Trophoblast cell (in vitro differentiated cells and primary cell): ENCODE data around the gene CBFA2T3.

Experiments
- DNase-seq, 2 donors: peaks; one replicate each; pipeline ENCODE4 v3.0.0-alpha.2; 2016
- H2AFZ ChIP-seq: 2 replicates; pipeline ENCODE4 v1.6.1; 2013; ENCODE audit warnings: low read length, moderate library complexity, mild to moderate bottlenecking; ENCODE audit not compliant: insufficient read depth, poor library complexity
- H2AK5ac ChIP-seq: 2 replicates; pipeline ENCODE4 v1.6.1; 2013; ENCODE audit warnings: mild to moderate bottlenecking, low read length
- H2BK120ac ChIP-seq: 2 replicates; pipeline ENCODE4 v1.6.1; 2013; ENCODE audit warnings: low read length, mild to moderate bottlenecking, moderate library complexity; ENCODE audit not compliant: insufficient read depth, poor library complexity
- H2BK12ac ChIP-seq: 2 replicates; pipeline ENCODE4 v1.6.1; 2013; ENCODE audit warnings: mild to moderate bottlenecking, low read length, moderate library complexity
- H2BK5ac ChIP-seq: 2 replicates; pipeline ENCODE4 v1.6.1; 2013; ENCODE audit warnings: low read length, low read depth, moderate library complexity, mild to moderate bottlenecking; ENCODE audit not compliant: poor library complexity
- H3K14ac ChIP-seq: 2 replicates; pipeline ENCODE4 v1.6.1; 2013; ENCODE audit warnings: mild to moderate bottlenecking, low read length
- H3K18ac ChIP-seq: 2 replicates; pipeline ENCODE4 v1.6.1; 2013; ENCODE audit warnings: mild to moderate bottlenecking, low read length
- H3K23ac ChIP-seq: 2 replicates; pipeline ENCODE4 v1.6.1; 2013; ENCODE audit warnings: low read length
- H3K27ac ChIP-seq: 2 replicates; pipeline ENCODE4 v1.5.1; 2013; ENCODE audit warnings: low read depth, mild to moderate bottlenecking, inconsistent platforms, low read length, moderate library complexity
- H3K27me3 ChIP-seq: 2 replicates; pipeline ENCODE4 v1.6.1; 2013; ENCODE audit warnings: inconsistent platforms, mild to moderate bottlenecking, low read length, moderate library complexity; ENCODE audit not compliant: insufficient read depth
- H3K36me3 ChIP-seq, 2 experiments: 1 replicate in 1 of 2; 2 replicates in 1 of 2; pipeline ENCODE4 v1.6.1; 2013; ENCODE audit warnings: low read length in 2 of 2, mild to moderate bottlenecking in 2 of 2, moderate library complexity in 1 of 2; ENCODE audit not compliant: insufficient read depth in 2 of 2, control insufficient read depth in 1 of 2
- H3K4ac ChIP-seq: 2 replicates; pipeline ENCODE4 v1.6.1; 2013; ENCODE audit warnings: low read depth, mild to moderate bottlenecking, low read length, moderate library complexity
- H3K4me1 ChIP-seq, 2 experiments: 1 replicate in 1 of 2; 2 replicates in 1 of 2; pipeline ENCODE4 v1.6.1; 2013; ENCODE audit warnings: low read length in 2 of 2, mild to moderate bottlenecking in 2 of 2, moderate library complexity in 1 of 2; ENCODE audit not compliant: insufficient read depth in 2 of 2, control insufficient read depth in 1 of 2
- H3K4me2 ChIP-seq: 2 replicates; pipeline ENCODE4 v1.6.1; 2013; ENCODE audit warnings: inconsistent platforms, mild to moderate bottlenecking, low read length, moderate library complexity
- H3K4me3 ChIP-seq: 2 replicates; pipeline ENCODE4 v1.5.1; 2013; ENCODE audit warnings: mild to moderate bottlenecking, low read depth, low read length, inconsistent platforms
- H3K79me1 ChIP-seq: one replicate; pipeline ENCODE4 v1.6.1; 2013; ENCODE audit warnings: low read length
- H3K79me2 ChIP-seq: 2 replicates; pipeline ENCODE4 v1.6.1; 2013; ENCODE audit warnings: low read length, mild to moderate bottlenecking; ENCODE audit not compliant: control insufficient read depth, insufficient read depth, poor library complexity
- H3K9ac ChIP-seq: 2 replicates; pipeline ENCODE4 v1.6.1; 2013; ENCODE audit warnings: mild to moderate bottlenecking, low read length
- H3K9me3 ChIP-seq: 2 replicates; pipeline ENCODE4 v1.6.1; 2013; ENCODE audit warnings: low read depth, mild to moderate bottlenecking, control low read depth, inconsistent platforms, low read length; ENCODE audit not compliant: insufficient read depth
- H4K12ac ChIP-seq: 2 replicates; pipeline ENCODE4 v1.6.1; 2013; ENCODE audit warnings: low read depth, mild to moderate bottlenecking, low read length, moderate library complexity
- H4K8ac ChIP-seq: 2 replicates; pipeline ENCODE4 v1.6.1; 2013; ENCODE audit warnings: low read depth, mild to moderate bottlenecking, low read length, moderate library complexity
- H4K91ac ChIP-seq: one replicate; pipeline ENCODE4 v1.6.1; 2013; ENCODE audit warnings: low read depth, mild to moderate bottlenecking, low read length, moderate library complexity
- WGBS: extraction: QIAGEN DNeasy Blood & Tissue Kit; methylation state at CpG from one replicate; pipeline ENCODE4 v1.1.7; 2013; ENCODE audit warnings: missing lambda C conversion rate; ENCODE audit not compliant: insufficient read length, insufficient coverage; ENCODE audit errors: extremely low coverage; 5-methylcytosine and 5-hydroxymethylcytosine counted together

CBFA2T3 gene

DNA sequence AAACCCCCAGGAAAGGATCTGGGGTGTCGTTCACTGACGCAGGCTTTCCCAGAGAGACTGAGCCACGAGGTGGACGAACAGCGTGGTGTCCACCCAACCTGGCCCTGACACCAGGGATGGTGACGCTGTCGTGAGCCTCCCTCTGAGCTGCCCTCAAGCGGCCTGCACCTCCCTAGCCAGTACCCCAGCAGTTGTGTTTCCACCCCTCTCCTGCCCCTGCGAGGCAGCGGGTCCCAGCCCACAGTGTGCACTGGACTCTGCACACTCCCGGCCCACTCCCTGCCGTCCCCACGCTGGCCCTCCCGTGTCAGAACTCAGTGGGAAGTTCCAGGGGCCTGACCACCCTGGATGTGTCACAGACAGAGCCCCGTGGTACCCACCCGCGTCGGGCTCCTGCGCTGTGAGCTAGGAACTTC, 39.8 kb downstream of the CBFA2T3 start:
- H3K23ac ChIP-seq: no peak overlapping the region
- no peaks in the 10 kb centered on the region for H3K79me1 ChIP-seq
- no peak overlapping the region for H2BK120ac ChIP-seq
- DNase-seq: no peak
- peaks cover 8 to 12% of the 10 kb centered on the region in 2 experiments for H3K4me1 ChIP-seq
- H3K4me3 ChIP-seq: peak overlapping the region; percentile 54
- no peaks in the 10 kb centered on the region for H3K79me2 ChIP-seq
- no peak overlapping the region for H2BK12ac ChIP-seq
- no peak overlapping the region for H3K9ac ChIP-seq
- no peak overlapping the region for H3K18ac ChIP-seq
- no peak overlapping the region for H3K14ac ChIP-seq
- H4K8ac ChIP-seq: no peak overlapping the region
- H3K4me2 ChIP-seq: no peak overlapping the region
- H3K27me3 ChIP-seq: peaks cover 33% of the 10 kb centered on the region
- H2BK5ac ChIP-seq: no peak overlapping the region
- no peak overlapping the region for H2AFZ ChIP-seq
- no CpG with 5 or more reads among the region's 19 CpGs for WGBS
- H3K36me3 ChIP-seq: no peaks in the 10 kb centered on the region
- no peak overlapping the region for H2AK5ac ChIP-seq
- no peak overlapping the region for H3K27ac ChIP-seq
- H4K91ac ChIP-seq: no peak overlapping the region
- no peak overlapping the region for H4K12ac ChIP-seq
- no peak overlapping the region for H3K4ac ChIP-seq
- peaks cover 8% of the 10 kb centered on the region for H3K9me3 ChIP-seq

DNA sequence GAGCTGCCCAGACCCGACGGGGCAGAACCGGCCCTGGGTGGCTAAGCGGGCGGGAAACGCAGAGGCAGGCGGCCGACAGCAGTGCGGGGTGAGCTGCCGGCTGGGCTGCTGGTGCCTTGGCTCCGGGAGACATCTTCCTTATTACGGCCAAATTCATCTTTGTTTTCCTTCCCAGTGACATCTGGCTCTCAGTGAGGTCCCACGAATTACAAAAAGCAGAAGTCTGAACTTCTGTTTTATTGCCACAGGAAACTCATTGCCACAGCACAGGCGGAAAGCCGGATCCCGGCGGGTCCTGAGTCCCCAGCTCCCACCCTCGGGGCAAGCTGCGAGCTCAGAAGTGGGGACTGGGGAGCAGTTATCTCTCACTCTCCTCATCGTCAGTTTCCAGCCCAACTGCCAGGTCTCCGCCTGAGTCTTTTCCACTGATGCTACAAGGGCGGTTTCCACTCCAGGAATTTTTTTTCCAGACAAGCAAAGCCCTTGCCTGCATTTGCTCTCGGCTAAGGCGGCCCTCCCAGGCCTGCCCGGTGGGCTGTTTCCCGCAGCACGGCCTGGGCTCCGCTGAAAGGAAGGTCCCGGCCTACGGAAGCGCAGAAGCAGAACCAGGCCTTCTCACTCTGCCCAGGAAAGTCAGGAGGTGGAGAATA, 40.3 kb downstream of the CBFA2T3 start:
- Histone ChIP-seq H3K79me1 (no peaks in the 10 kb centered on the region), H3K27me3 (peaks cover 28% of the 10 kb centered on the region), H2BK12ac (no peak overlapping the region), H4K8ac (no peak overlapping the region), H3K4me2 (no peak overlapping the region), H3K4ac (no peak overlapping the region), H2BK5ac (no peak overlapping the region), H2AK5ac (no peak overlapping the region), H3K9ac (no peak overlapping the region), H3K4me3 (no peak overlapping the region), H3K79me2 (no peaks in the 10 kb centered on the region), H3K23ac (no peak overlapping the region), H3K27ac (no peak overlapping the region), H4K91ac (no peak overlapping the region), H4K12ac (no peak overlapping the region), H3K14ac (no peak overlapping the region), H2BK120ac (no peak overlapping the region), H2AFZ (no peak overlapping the region), H3K36me3 (no peaks in the 10 kb centered on the region), H3K4me1 (peaks cover 4 to 8% of the 10 kb centered on the region in 2 experiments), H3K9me3 (peaks cover 8% of the 10 kb centered on the region), H3K18ac (no peak overlapping the region)
- peak in 1 of 2 donors; percentile 20 for DNase-seq
- no CpG with 5 or more reads among the region's 31 CpGs for WGBS

DNA sequence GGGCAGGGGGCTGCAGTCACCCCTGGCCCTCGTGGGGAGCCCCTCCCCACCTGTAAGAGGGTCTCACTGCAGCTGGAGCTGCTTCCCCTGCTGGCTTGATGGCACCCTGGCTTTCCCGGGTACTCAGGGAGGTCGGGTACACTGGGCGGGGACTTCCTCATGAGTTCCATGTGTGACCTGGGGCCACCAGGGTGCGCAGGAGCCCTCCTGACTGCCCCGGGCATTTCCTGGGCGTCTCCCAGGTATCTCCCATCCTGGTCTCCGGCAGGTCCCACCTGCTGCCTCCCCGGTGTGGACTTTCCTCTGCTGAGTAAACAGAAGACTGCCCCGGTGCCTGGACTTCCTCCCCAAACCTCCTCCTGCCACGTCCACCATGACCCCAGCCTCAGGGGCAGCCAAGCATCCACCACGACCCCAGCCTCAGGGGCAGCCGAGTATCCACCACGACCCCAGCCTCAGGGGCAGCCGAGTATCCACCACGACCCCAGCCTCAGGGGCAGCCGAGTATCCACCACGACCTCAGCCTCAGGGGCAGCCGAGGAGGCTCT, 40.9 kb downstream of the CBFA2T3 start:
- H3K18ac ChIP-seq: no peak overlapping the region
- H3K9me3 ChIP-seq: peaks cover 8% of the 10 kb centered on the region
- no peaks in the 10 kb centered on the region for H3K36me3 ChIP-seq
- H2BK5ac ChIP-seq: no peak overlapping the region
- no peak overlapping the region for H4K12ac ChIP-seq
- peaks cover 24% of the 10 kb centered on the region for H3K27me3 ChIP-seq
- no peak overlapping the region for H4K8ac ChIP-seq
- no peak overlapping the region for H3K4me3 ChIP-seq
- no peak overlapping the region for H4K91ac ChIP-seq
- no peak overlapping the region for H3K4me2 ChIP-seq
- no peak overlapping the region for H2AFZ ChIP-seq
- H3K27ac ChIP-seq: no peak overlapping the region
- no peak overlapping the region for H3K4ac ChIP-seq
- H3K23ac ChIP-seq: no peak overlapping the region
- no peak for DNase-seq
- no peaks in the 10 kb centered on the region for H3K79me2 ChIP-seq
- H3K14ac ChIP-seq: no peak overlapping the region
- H3K4me1 ChIP-seq: peaks cover 4 to 8% of the 10 kb centered on the region in 2 experiments
- no peak overlapping the region for H2BK12ac ChIP-seq
- H3K79me1 ChIP-seq: no peaks in the 10 kb centered on the region
- WGBS: no CpG with 5 or more reads among the region's 19 CpGs
- H2BK120ac ChIP-seq: no peak overlapping the region
- no peak overlapping the region for H2AK5ac ChIP-seq
- no peak overlapping the region for H3K9ac ChIP-seq

DNA sequence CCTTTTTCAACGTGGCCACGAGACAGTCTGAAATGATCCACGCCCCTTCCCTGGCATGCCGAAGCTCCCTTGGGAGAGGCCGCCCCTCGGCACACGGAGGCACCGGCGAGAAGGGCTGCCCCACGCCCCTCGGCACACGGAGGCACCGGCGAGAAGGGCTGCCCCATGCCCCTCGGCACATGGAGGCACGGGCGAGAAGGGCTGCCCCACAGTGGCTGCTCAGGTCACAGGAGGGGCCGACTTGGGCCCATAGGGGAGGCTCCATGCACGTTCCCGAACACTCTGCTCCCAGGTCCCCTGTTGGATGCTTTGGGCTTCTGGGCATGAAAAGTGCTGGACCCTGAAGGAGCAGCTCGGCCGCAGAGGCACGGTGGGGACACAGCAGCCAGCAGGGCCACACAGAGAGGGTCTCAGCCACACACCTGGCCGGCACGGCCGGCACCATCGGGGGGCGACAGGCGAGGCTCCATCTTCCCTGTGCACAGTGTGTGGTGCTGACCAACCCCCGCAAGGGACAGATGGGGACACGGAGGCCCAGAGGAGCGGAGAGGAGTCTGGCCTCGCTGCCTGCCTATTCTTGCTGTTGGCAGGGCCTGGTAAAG, 42.8 kb downstream of the CBFA2T3 start:
- H3K9me3 ChIP-seq: peaks cover 12% of the 10 kb centered on the region
- no peaks in the 10 kb centered on the region for H3K79me2 ChIP-seq
- H3K14ac ChIP-seq: no peak overlapping the region
- no peak overlapping the region for H3K27ac ChIP-seq
- no peaks in the 10 kb centered on the region for H3K79me1 ChIP-seq
- no peak overlapping the region for H3K4me3 ChIP-seq
- H3K36me3 ChIP-seq: no peaks in the 10 kb centered on the region
- H4K8ac ChIP-seq: no peak overlapping the region
- no peak overlapping the region for H3K23ac ChIP-seq
- H4K12ac ChIP-seq: no peak overlapping the region
- H3K27me3 ChIP-seq: peaks cover 4% of the 10 kb centered on the region
- H2BK12ac ChIP-seq: no peak overlapping the region
- no peak overlapping the region for H2AK5ac ChIP-seq
- WGBS: no CpG with 5 or more reads among the region's 33 CpGs
- no peak overlapping the region for H3K18ac ChIP-seq
- no peak overlapping the region for H4K91ac ChIP-seq
- H3K4ac ChIP-seq: no peak overlapping the region
- DNase-seq: no peak
- H2AFZ ChIP-seq: no peak overlapping the region
- no peak overlapping the region for H3K9ac ChIP-seq
- H2BK120ac ChIP-seq: no peak overlapping the region
- H3K4me2 ChIP-seq: no peak overlapping the region
- H2BK5ac ChIP-seq: no peak overlapping the region
- peaks cover 4 to 8% of the 10 kb centered on the region in 2 experiments for H3K4me1 ChIP-seq
